ENCODE data around the gene NUP210. TPM values are rescaled to one million over a fixed set of nuclear protein-coding genes. Genes with fewer than 3 reads are reported as not detected.
"Not testable (repeated sequence)": the region's sequence is repeated elsewhere in the genome, so short reads cannot be mapped to it uniquely, and the experiment has no call there.

NUP210 gene
- polyA plus RNA-seq, 1 donor, result 8.7 TPM

DNA sequence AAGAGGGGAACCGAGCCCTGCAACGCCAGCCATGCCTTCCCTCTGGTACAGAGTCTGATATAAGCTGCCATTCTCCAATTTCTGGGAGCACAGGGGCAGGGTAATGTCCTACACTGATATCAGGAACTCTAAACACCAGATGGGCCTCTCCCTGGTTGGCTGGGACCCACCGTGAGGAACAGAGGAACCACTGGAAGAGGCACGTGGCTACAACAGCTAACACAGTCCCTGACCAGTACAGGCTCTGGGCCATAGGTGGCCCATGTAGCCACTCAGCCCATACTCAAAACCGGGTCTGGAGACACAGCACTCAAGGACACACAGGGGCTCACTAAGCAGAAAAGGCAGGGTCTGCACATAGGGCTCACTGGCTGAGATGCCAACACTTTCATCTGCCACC is 13.9 kb downstream of the NUP210 start:
- DNase-seq (ENCODE audit: low read depth), result no peak

DNA sequence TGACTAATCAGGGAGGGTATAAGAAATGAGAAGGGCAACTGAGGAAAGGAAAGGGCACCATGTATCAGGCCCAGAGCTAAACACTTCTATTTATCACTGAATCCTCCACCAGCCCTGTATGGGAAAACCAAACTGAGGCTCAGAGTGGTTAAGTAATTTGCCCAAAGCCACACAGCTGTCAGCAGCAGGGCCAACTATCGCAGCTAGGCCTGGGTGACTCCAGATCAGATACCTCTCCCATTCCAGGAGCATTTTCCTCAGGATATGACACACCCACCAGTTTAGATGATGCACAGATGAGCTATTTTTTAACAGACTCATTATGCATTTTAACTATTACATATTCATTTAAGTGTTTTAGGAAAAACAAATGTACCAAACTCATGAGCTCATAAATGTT is 14.5 kb downstream of the NUP210 start:
- no peak for DNase-seq (ENCODE audit: low read depth)

DNA sequence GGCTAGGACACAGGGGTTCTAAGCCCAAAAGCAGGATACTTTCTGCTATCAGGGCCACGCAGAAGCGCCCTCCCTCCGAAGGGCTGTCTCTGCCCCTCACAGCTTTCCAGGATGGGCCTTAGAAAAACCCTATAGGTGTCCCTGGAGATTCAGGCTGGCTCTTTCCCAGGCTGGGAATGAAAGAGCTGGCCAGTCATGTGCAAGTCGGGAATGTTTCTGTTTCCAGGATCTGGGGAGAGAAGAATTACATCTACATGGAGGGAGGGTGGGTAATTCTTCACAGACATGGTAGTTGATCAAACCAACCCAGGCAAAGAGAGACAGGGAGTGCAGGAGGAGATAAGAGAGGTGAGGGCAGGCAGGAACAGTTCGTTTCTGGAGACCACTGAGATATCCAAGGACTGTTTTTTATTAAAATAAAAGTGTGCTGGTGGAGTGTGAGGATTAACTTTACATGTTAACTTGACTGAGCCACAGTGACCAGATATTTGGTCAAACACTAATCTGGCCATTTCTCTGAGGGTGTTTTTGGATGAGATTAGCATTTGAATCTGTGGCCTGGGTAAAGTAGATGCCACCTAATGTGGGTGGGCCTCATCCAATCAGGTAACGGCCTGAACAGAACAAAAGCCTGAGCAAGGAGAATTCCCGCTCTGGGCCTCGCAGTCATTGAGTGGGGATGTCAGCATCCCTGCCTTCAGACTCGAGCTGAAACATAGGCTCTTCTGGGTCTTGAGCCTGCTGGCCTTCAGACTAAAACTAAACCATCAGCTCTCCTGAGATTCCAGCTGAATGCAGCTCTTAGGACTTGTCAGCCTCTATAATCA is 15.3 kb downstream of the NUP210 start:
- DNase-seq (ENCODE audit: low read depth), result no peak

DNA sequence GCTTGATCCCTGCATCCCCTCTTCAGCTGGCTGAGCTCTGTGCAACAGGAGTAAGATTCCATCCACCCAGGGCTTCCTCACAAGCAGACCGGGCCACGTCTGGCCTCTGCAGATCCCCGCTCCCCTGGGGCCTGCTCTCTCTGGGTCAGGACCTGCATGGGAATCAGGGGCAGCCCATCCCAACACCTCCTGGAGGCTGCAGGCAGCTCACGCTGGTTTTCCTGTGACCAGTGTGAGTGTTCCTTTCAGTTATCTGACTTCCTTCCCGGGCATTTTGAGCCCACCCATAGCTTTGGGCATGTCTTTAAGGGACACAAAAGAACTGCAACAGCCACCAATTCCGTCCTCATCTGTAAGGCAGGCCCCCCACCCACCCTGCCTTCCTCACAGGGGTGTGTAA is 16.3 kb downstream of the NUP210 start:
- DNase-seq (ENCODE audit: low read depth), result no peak

DNA sequence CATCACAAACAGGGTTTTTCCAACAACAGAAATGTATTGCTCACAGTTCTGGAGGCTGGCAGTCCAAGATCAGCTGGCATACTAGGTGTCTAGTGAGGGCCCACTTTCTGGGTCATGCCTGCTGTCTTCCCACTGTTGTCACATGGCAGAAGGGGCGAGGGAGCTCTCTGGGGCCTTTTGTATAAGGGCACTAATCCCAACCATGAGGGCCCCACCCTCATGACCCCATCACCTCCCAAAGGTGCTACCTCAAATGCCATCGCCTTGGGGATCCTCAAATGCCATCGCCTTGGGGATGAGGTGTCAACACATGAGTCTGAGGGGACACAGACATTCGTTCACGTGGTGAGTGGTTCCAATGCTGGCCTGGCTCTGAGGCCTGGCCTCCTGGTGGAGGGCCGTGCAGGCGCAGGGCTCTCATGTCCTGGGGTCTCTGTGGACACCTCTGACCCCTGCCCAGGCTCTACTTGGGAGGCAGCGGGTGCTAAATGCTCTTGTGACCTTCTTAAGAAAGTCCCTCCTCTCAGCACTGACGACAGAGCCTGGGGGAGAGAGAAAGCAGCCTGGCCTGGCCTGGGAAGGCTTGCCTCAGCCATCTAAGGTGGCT is 16.8 kb downstream of the NUP210 start:
- no peak for DNase-seq (ENCODE audit: low read depth)

DNA sequence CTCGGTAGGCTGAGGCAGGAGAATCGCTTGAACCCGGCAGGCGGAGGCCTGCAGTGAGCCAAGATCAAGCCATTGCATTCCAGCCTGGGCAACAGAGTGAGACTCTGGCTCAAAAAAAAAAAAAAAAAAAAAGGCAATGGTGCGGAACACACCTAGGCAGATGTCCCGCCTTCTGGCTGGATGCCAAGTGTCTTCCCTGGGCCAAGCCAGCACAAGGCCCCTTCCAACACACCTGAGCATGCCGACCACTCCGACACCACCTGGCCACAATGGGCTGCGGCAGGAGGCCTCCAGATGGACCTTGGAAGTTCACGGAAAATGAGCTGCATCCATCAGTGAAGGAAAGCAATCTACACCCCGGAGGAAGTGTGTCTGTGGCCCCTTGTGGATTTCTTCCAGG is 19.0 kb downstream of the NUP210 start:
- no peak for DNase-seq (ENCODE audit: low read depth)

DNA sequence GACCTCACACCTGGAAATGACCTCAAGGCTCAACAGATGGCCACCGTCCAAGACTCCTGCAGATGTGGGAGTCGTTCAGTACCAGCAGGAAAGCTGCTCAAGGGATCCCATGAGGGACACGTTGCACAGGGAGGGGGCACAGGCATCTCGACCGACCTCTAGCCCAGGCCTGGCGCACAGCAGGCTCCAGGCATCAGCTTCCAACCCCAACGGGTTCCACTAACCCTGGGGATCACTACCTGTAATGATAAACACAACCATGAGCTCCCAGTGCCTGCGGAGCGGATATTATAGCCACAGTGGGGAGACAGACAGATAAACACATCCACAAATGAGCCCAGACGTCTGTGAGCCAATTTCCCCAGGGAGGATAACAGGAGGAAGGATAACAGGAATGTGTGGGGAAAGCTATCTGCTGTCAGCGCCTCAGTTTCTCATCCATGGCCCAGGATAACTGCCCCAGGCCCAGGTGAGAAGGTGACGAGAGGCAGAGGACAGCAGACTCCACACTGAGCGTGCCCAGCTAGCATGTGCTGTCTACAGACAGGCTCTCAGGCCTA is 19.9 kb downstream of the NUP210 start:
- DNase-seq (ENCODE audit: low read depth), result no peak

DNA sequence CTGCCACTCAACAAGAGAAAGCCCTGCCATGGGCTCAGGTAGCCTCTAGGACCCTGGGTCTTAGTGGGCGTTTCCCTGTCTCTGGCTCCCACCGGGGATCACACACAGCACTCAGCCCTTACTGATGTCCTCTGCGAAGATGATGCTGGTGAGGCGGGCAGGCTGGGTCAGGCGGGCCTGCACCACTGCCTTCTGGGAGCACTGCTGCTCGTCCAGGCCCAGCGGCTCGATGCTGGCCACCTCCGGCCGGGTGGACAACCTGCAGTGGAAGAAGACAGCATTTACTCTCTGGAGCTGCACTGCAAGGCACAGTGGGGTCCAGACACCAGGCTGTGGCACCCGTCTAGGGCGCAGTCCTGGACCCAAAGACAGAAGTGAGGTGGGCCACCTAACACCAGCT is 20.5 kb downstream of the NUP210 start:
- no peak for DNase-seq (ENCODE audit: low read depth)

DNA sequence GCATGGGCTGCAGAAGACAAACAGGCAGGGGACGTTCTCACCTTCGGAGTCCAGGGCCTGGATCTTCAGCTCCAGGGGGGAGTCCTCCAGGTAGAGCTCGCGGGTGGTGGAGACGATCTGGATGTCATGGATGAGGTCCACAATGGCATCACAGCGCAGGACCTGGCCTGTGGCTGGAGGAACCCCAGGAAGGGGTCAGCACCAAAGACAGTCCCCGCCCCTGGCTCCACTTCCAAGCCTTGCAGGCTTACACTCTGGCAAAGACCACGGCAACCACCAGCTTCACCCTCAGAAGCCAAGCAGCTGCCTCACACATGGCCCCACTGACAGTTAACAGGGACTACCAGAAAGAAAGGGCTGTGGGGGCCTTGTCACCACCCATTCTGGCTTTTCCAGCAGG is 22.8 kb downstream of the NUP210 start:
- DNase-seq (ENCODE audit: low read depth), result no peak

DNA sequence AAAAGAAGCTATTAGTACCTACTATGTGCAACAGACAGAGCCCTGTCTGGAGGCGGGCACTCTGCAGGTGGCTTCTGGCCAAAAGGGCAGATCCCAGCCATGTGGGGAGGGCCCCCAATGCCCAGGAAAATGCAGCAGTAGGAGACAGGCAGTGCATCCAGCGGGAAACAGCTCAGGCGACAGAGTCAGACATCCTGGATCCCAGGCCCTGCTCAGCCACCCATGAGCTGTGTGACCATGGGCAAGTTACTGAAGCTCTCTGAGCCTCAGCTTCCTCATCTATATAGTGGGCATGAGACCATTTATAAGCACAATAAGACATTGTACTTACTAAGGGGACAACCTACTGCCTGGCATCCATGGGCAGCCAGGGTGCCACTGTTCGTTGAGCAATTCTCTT is 25.8 kb downstream of the NUP210 start:
- no peak for DNase-seq (ENCODE audit: low read depth)

DNA sequence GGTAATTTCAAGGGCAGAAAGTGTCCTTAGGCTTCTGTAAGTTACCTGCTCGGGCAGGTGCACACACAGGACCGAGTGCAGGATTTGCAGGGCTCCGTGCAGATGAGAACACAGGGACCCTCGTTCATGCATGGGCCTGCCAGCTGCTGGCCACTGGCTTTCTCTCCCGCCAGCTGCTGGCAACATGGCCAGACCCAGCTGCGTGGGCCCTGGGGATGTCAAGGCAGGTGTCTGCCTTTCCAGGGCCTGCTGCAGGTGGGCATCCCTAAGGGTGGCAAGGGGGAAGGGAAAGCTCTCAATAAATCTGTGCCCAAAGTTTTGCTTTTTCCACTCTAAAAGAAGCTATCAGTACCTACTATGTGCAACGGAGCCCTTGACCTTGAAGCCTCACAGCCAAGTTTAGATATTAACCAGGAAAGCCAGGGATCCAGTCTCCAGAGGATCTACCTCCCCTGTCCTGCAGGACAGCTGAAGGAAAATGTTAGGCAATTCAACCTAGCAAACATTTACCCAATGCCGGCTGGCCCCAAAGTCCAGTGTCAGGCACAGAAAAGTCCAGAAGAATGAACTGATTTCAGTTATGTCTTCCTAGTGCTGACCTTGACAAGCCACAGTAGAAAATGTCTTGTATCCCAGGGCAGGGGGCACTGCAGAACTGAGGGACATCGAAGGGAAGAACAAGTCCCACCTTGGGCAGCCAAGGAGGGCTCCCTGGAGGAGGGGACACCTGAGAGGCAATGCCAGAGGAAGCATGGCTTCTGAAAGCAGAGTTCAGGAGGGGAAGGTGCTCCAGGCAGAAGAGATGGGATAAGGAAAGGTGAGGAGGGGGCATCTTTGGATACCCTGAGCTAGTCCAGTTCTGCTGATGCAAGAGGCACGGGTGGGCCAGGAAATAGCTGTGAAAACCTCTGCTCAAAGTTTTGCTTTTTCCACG is 26.4 kb downstream of the NUP210 start:
- no peak for DNase-seq (ENCODE audit: low read depth)

DNA sequence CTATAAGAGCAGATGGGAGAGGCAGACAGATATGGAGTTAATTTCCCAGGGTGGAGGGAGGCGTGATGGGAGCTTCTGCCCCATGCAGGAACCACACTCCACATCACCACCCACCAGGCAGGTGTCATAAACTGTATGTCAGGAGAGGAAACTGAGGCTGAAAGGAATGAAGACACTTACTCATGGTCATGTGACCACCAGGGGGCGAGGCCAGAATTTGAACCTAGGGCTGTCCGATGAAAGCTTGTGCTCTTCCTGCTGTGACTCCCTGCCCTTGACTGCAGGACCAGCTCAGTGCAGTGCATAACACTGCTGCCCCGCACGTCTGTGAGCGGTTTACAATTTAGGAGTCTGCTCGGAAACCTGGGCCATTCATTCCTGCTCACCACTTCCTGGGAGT is 28.8 kb downstream of the NUP210 start:
- DNase-seq (ENCODE audit: low read depth), result no peak

DNA sequence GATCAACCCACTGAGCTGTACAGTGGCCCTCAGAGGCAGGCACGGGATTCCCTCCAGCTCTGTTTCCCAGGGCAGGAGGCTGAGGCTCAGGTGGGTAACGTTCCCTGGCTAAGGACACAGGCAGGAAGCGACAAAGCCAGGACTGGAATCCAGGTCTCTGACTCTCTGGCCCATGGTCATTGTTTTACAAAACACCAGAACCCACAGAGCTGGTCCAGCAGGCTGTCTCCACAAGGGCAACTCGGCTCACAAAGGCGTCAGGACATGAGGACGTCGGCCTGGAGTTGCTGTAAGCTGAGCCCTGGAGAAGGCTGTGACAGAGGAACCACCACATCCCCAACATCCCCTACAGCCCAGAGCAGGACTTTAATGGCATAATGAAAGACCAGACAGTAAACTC is 30.7 kb downstream of the NUP210 start:
- no peak for DNase-seq (ENCODE audit: low read depth)

DNA sequence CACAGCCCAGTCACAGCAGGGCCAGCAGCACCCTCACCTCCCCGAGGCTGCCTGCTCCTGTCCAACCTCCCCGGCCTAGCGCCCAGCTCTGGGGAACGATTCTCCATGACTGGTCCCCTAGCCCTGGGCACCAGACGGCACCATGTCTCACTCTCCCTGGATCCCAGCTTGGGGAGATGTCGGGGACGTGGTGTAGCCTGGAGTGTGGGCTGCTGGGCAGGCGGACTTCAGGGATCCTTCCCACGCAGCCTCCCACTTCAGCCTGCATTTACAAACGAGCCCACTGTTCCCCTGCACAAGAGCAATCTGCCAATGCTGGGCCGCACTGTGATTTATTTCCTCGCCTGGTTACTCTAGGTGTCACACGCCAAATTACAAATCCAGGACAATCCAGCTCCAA is 31.3 kb downstream of the NUP210 start:
- no peak for DNase-seq (ENCODE audit: low read depth)

DNA sequence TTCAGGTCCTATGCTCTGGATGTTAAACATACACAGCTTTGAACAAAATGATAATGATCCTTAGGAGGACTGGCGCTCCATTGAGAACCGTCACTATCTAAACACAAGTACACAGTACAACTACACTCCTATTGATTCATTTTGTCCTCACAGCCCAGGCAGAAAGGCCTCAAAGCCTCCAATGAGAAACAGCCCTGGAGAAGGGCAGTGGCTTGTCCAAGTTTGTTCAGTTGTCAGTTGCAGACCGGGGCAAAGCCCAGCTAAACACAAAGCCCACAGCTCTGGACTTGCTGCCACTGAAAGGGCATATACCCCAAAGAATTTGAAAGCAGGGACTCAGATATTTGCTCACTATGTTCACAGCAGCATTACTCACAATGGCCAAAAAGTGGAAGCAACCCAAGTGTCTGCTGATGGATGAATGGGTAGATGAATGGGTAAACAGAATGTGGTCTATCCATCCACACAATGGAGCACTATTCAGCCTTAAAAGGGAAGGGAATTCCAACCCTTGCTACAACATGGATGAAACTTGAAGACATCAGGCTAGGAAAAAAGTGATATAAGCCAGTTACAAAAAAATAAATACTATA is 34.7 kb downstream of the NUP210 start:
- DNase-seq (ENCODE audit: low read depth), result no peak

DNA sequence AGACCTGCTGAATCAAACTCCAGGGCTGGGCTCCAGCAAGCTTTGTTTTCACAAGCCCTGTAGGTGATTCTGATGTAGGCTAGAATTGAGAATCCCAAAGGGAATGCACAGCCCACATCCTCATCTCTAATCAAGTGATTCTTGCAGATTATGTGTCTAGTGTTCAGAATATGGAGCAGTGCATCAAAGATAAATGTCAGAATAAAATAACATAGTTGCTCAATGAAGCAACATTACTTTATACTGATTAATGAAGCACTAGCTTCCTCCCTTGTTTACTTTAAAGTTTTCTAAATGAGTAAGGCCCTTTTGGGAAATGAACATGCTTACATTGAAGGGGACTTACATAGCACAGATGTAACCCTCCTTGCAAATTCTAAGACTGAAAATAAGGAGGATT is 39.2 kb downstream of the NUP210 start:
- DNase-seq (ENCODE audit: low read depth), result no peak

DNA sequence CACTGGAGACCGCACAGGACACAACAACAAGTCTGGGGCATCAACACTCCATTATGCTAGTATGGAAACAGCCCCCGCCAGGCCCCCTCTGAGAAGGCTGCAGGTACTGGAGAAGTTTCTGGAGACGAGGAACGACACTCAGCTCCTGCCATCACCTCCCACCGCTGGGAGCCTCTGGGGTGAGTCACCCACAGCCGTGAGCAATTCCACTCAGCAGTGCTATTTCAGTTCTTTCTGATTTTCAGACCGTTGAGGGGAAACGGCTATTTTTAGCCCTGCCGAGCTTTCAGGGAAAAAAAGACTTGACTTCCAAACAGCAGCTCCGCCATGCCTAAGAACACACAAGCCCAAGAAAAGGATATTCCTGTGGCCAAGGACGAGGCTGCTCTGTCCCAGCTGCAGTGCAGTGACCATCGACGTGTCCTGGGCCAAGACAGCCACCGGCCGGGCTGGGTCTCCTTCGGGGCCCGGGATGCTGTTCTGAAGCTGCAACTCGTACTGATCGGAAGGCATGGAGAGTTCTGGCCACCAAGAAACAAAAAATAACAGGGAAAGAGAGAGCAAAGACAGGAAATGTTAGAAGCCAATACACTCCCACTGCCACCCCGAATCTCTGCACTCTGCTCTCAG is 40.8 kb downstream of the NUP210 start:
- DNase-seq (ENCODE audit: low read depth), result peak; percentile 4

DNA sequence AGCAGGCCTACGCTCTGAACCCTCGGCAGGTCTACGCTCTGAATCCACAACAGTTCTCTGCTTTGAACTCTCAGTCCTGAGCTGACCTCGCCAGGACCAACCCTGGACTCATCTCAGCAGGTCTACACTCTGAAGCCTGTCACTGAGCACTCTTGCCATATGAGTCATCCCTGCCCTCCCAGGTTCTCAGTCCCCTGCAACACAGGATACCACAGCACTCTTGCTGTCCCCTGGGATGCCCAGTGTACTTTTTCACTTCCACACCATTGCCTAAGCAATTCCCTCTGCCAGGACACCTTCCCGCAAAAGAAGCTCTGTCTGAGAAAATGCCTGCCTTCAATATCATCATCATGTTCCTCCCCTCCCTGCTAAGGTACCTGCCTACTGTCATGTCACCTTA is 42.0 kb downstream of the NUP210 start:
- no peak for DNase-seq (ENCODE audit: low read depth)

DNA sequence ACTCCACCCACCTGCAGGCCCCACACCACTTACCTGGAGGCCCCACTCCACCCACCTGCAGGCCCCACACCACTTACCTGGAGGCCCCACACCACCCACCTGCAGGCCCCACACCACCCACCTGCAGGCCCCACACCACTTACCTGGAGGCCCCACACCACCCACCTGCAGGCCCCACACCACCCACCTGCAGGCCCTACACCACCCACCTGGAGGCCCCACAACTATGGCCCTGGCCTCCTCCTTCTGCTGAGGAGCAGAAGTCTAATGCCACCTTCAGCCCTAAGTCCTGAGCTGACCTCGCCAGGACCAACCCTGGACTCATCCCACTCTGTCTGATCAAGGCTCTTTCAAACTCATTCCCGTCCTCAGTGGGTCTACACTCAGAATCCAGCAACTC is 42.4 kb downstream of the NUP210 start:
- DNase-seq (ENCODE audit: low read depth), result not testable (repeated sequence)

DNA sequence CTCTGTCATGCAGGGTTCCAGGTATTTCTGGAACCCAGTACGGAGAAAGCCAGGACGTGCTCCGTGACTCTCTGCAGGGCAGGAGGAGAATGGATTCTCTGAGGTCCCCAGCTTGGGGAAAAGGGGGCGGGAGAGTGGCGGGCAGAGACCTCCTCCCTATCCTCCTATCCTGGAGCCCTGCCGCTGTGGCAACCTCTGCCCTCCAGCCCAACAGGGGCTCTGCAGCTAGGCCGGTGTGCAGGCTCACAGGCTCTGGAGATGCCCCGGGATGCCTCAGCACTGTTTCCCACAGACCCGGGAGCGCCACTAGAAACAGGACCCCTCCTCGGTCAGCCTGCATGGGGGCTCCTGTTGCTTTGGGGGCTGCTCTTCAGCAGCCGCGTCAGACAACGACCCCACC is 43.1 kb downstream of the NUP210 start:
- no peak for DNase-seq (ENCODE audit: low read depth)

DNA sequence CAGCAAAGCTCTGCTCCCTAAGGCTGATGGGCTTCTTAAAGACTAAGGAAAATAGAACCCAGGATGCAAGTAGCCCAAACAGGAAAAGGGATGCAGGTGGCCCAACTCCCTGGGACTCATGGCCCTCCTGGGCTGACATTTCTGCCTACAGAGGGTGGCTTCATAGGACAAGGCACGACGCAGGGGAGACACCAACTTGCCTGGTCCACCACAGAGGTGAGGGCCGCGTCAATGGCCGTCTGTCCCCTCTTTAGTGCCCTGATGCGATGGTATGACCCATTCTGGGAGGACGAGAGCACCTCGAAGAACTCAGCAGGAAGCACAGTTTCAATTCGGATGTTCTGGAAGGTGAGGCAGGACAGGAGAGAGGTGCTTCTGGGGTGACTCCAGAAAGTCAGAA is 44.0 kb downstream of the NUP210 start:
- no peak for DNase-seq (ENCODE audit: low read depth)
